OCI-LY3 (cell line): Measurements from ENCODE around the gene MAOA.
"Not testable (repeated sequence)": the region's sequence is repeated elsewhere in the genome, so short reads cannot be mapped to it uniquely, and the experiment has no call there.

Source experiments
- CTCF ChIP-seq: fragments of 200-600, 300-600 bp; sonication (generic); IDR thresholded peaks from 2 replicates; pipeline ENCODE4 v1.5.1; 2014; ENCODE audit warnings: antibody characterized with exemption, low read length, low read depth
- EZH2phosphoT487 ChIP-seq: fragments of 200-600 bp; shearing (Covaris generic); IDR thresholded peaks from 2 replicates; pipeline ENCODE4 v1.6.1; 2018; ENCODE audit warnings: antibody characterized with exemption, mixed run types, low read depth

- not testable (repeated sequence) for TF ChIP-seq CTCF, EZH2phosphoT487
These were observed 69.1 kb downstream of the MAOA start for GRCh38 chrX:43725227-43725626.
